Fibroblast of lung (primary cell): ENCODE measurements around the gene KIF17. TPM values are rescaled to one million over a fixed set of nuclear protein-coding genes. Genes with fewer than 3 reads are reported as not detected.

Experiments
- DNase-seq, 2 donors: peaks; one replicate each; pipeline versions ENCODE4 v3.0.0 to v3.0.0-alpha.2; 2010; ENCODE audit warnings: low read depth in 2 of 2
- H2AFZ ChIP-seq: 2 replicates; pipeline ENCODE4 v1.5.1; 2012; ENCODE audit warnings: low read length, control low read depth, inconsistent platforms
- H3K27ac ChIP-seq: 2 replicates; pipeline ENCODE4 v1.5.1; 2011; ENCODE audit warnings: low read length, control low read depth; ENCODE audit not compliant: insufficient read depth
- H3K27me3 ChIP-seq: 2 replicates; pipeline ENCODE4 v1.5.1; 2011; ENCODE audit warnings: mild to moderate bottlenecking, low read length; ENCODE audit not compliant: control insufficient read depth, insufficient read depth
- H3K36me3 ChIP-seq: 2 replicates; pipeline ENCODE4 v1.5.1; 2011; ENCODE audit warnings: low read length; ENCODE audit not compliant: control insufficient read depth, insufficient read depth
- H3K4me1 ChIP-seq: 2 replicates; pipeline ENCODE4 v1.5.1; 2011; ENCODE audit warnings: low read length; ENCODE audit not compliant: control insufficient read depth, insufficient read depth; ENCODE audit errors: extremely low read depth
- H3K4me2 ChIP-seq: 2 replicates; pipeline ENCODE4 v1.5.1; 2011; ENCODE audit warnings: low read length, control low read depth; ENCODE audit not compliant: insufficient read depth; ENCODE audit errors: extremely low read depth
- H3K4me3 ChIP-seq, 4 experiments: fragments of 200-600 bp in 1 of 4; sonication (generic) in 1 of 4; replicated peaks in 1 of 4; 2 replicates each; pipeline ENCODE4 v1.5.1; 2011 to 2016; ENCODE audit warnings: low read length in 4 of 4, low read depth in 3 of 4, mild to moderate bottlenecking in 3 of 4, control low read depth in 2 of 4, inconsistent platforms in 1 of 4, mixed read lengths in 1 of 4; ENCODE audit not compliant: insufficient read depth in 1 of 4; ENCODE audit errors: control extremely low read depth in 1 of 4
- H3K79me2 ChIP-seq: 2 replicates; pipeline ENCODE4 v1.5.1; 2012; ENCODE audit warnings: mild to moderate bottlenecking, low read length, inconsistent platforms; ENCODE audit not compliant: control insufficient read depth, insufficient read depth
- H3K9ac ChIP-seq: 2 replicates; pipeline ENCODE4 v1.5.1; 2011; ENCODE audit warnings: mild to moderate bottlenecking, low read length, control low read depth; ENCODE audit not compliant: insufficient read depth
- H3K9me3 ChIP-seq: 2 replicates; pipeline ENCODE4 v1.5.1; 2012; ENCODE audit warnings: low read depth, low read length; ENCODE audit not compliant: control insufficient read depth, insufficient read depth
- H4K20me1 ChIP-seq: 2 replicates; pipeline ENCODE4 v1.5.1; 2011; ENCODE audit warnings: low read length; ENCODE audit not compliant: control insufficient read depth, insufficient read depth; ENCODE audit errors: extremely low read depth
- CTCF ChIP-seq, 2 donors: IDR thresholded peaks in 1 of 2; conservative IDR thresholded peaks in 1 of 2; 1 replicate in 1 of 2; 2 replicates in 1 of 2; pipeline ENCODE4 v1.5.1; 2011 to 2012; ENCODE audit warnings: low read length in 2 of 2, control low read depth in 1 of 2, inconsistent platforms in 1 of 2, low read depth in 1 of 2, mild to moderate bottlenecking in 1 of 2
- EZH2 ChIP-seq: IDR thresholded peaks from 2 replicates; pipeline ENCODE4 v1.5.1; 2012; ENCODE audit warnings: low read length, control low read depth, mild to moderate bottlenecking; ENCODE audit errors: missing control alignments
- polyA plus RNA-seq, 2 donors: library from polyadenylated mRNA; depleted of rRNA in 1 of 2; stranded (reverse) in 1 of 2; unstranded in 1 of 2; fragments of >200 nt; gene quantifications; 2 replicates each; pipeline ENCODE4 v1.2.1, GENCODE V29; 2011 to 2012; ENCODE audit warnings: missing spikeins in 1 of 2
- total RNA-seq: library from RNA; depleted of rRNA; stranded (reverse); fragments of >200 nt; gene quantifications from 2 replicates; pipeline ENCODE4 v1.2.1, GENCODE V29; 2014

KIF17 gene
- total and polyA plus RNA-seq, 2 donors (not counting 1 experiment from before 2014, with no cell fraction given), result 1.8 to 3.0 TPM

- no peaks in the 10 kb centered on the region for H3K36me3 ChIP-seq
Measured at GRCh38 chr1:20705203-20705755, 12.5 kb downstream of the KIF17 start.

GRCh38 chr1:20704390-20705202 lies 13.2 kb downstream of the KIF17 start:
- Histone ChIP-seq H3K36me3 (no peaks in the 10 kb centered on the region), H3K27me3 (no peaks in the 10 kb centered on the region), H3K9ac (no peak overlapping the region), H3K4me1 (no peaks in the 10 kb centered on the region), H3K27ac (no peak overlapping the region), H2AFZ (no peak overlapping the region), H4K20me1 (no peaks in the 10 kb centered on the region), H3K9me3 (no peaks in the 10 kb centered on the region), H3K4me2 (no peak overlapping the region), H3K79me2 (no peaks in the 10 kb centered on the region), H3K4me3 (no peak overlapping the region)
- no peak for DNase-seq
- TF ChIP-seq CTCF (conservative IDR thresholded peaks at IDR 0.05 in 1 of 2, IDR thresholded peaks at IDR 0.05 in 1 of 2; ENCODE audit: low read depth in 1 of 2, low read length in 2 of 2) (no peak), EZH2 (no peak)

More at GRCh38 chr1:20705203-20705755, 12.5 kb downstream of the KIF17 start:
- Histone ChIP-seq H3K79me2 (no peaks in the 10 kb centered on the region), H2AFZ (no peak overlapping the region), H3K4me3 (no peak overlapping the region), H3K4me2 (no peak overlapping the region), H3K9ac (no peak overlapping the region), H3K4me1 (no peaks in the 10 kb centered on the region), H3K27ac (no peak overlapping the region), H4K20me1 (no peaks in the 10 kb centered on the region), H3K9me3 (no peaks in the 10 kb centered on the region), H3K27me3 (no peaks in the 10 kb centered on the region)
- TF ChIP-seq CTCF (conservative IDR thresholded peaks at IDR 0.05 in 1 of 2, IDR thresholded peaks at IDR 0.05 in 1 of 2; ENCODE audit: low read depth in 1 of 2, low read length in 2 of 2), result no peak
- TF ChIP-seq EZH2, result no peak
- peak in 1 of 2 donors; percentile 17 for DNase-seq

- H3K4me1 ChIP-seq, result peaks cover 5% of the 10 kb centered on the region
- H3K27me3 ChIP-seq, result no peaks in the 10 kb centered on the region
- no peak overlapping the region for H2AFZ ChIP-seq
- no peak overlapping the region for H3K27ac ChIP-seq
- H3K4me2 ChIP-seq, result no peak overlapping the region
- H3K9ac ChIP-seq, result no peak overlapping the region
- no peak for TF ChIP-seq EZH2
- no peak for TF ChIP-seq CTCF (conservative IDR thresholded peaks at IDR 0.05 in 1 of 2, IDR thresholded peaks at IDR 0.05 in 1 of 2; ENCODE audit: low read depth in 1 of 2, low read length in 2 of 2)
- no peaks in the 10 kb centered on the region for H3K79me2 ChIP-seq
- no peaks in the 10 kb centered on the region for H4K20me1 ChIP-seq
- H3K36me3 ChIP-seq, result no peaks in the 10 kb centered on the region
- H3K4me3 ChIP-seq, result no peak overlapping the region
- no peaks in the 10 kb centered on the region for H3K9me3 ChIP-seq
- no peak for DNase-seq
Measured at GRCh38 chr1:20703124-20703756, 14.6 kb downstream of the KIF17 start.
